PFSK-1 (cell line): ENCODE results near the gene TMEM168.

Source experiments
- FOXP2 ChIP-seq: optimal IDR thresholded peaks from 2 replicates; pipeline ENCODE3; 2011; ENCODE audit warnings: borderline replicate concordance, control low read depth, inconsistent platforms; ENCODE audit not compliant: insufficient read depth; ENCODE audit errors: extremely low read length, extremely low read depth
- POLR2AphosphoS5 ChIP-seq: IDR thresholded peaks from 2 replicates; pipeline ENCODE4 v1.6.1; 2012; ENCODE audit warnings: low read depth, mild to moderate bottlenecking, control low read depth, low read length, moderate library complexity
- REST ChIP-seq, 2 experiments: IDR thresholded peaks; 2 replicates each; pipeline versions ENCODE4 v1.6.1 to v1.8.0; 2011 to 2012; ENCODE audit warnings: low read depth in 2 of 2, low read length in 2 of 2, control low read depth in 1 of 2, inconsistent platforms in 1 of 2, mild to moderate bottlenecking in 1 of 2, moderate library complexity in 1 of 2; ENCODE audit not compliant: insufficient read depth in 1 of 2
- SIN3A ChIP-seq: IDR thresholded peaks from 2 replicates; pipeline ENCODE4 v1.6.1; 2012; ENCODE audit warnings: mild to moderate bottlenecking, low read length, moderate library complexity, borderline replicate concordance; ENCODE audit not compliant: insufficient read depth
- TAF1 ChIP-seq: IDR thresholded peaks from 2 replicates; pipeline ENCODE4 v1.6.1; 2012; ENCODE audit warnings: low read length, control low read depth, borderline replicate concordance; ENCODE audit not compliant: insufficient read depth

- TF ChIP-seq TAF1 (no peak), SIN3A (no peak), REST (IDR thresholded peaks at IDR 0.05; ENCODE audit: insufficient read depth in 1 of 2, low read depth in 2 of 2, low read length in 2 of 2) (no peak), POLR2AphosphoS5 (no peak), FOXP2 (no peak)
These were observed 20.1 kb downstream of the TMEM168 start for GRCh38 chr7:112770051-112770450.
